GM06990 (cell line): ENCODE measurements around the gene MED29.

Experiments used
- DNase-seq: peaks from one replicate; pipeline ENCODE4 v3.0.0-alpha.2; 2011; ENCODE audit not compliant: insufficient read length; ENCODE audit errors: extremely low read depth
- H3K27me3 ChIP-seq: replicated peaks from 2 replicates; pipeline ENCODE4 v1.6.0; 2011; ENCODE audit warnings: low read length; ENCODE audit not compliant: control insufficient read depth, insufficient read depth
- H3K36me3 ChIP-seq: 2 replicates; pipeline ENCODE4 v1.5.1; 2011; ENCODE audit warnings: low read length; ENCODE audit not compliant: control insufficient read depth, insufficient read depth
- H3K4me3 ChIP-seq: replicated peaks from 2 replicates; pipeline ENCODE4 v1.5.1; 2011; ENCODE audit warnings: low read depth, mild to moderate bottlenecking, control low read depth, low read length
- TF ChIP-seq, protein P1 (sequence below): IDR thresholded peaks from 2 replicates; pipeline ENCODE4 v1.5.1; 2011; ENCODE audit warnings: low read length, control low read depth, mild to moderate bottlenecking, inconsistent platforms; ENCODE audit not compliant: insufficient read depth, poor library complexity, severe bottlenecking

MED29 gene

DNA sequence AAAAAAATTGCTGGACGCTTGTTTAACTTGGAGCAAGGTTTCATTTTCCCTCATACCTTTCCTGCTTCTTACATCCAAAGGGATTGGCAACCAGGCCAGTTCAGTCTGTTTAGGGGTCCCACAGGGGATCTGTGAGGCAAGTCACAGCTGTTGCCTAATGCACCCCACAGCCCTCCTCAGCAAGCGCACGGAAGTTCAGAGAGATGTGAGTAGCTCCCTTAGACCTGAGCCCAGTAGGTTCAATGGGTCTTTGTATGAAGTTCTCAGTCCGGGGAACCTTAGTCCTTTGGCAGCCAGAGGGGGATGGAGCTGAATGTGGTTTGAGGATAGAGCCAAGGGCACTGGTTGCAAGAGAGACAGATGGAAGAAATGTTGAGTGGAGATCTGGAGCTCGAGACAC, 35.9 kb upstream of the MED29 start:
- Histone ChIP-seq H3K27me3 (no peaks in the 10 kb centered on the region), H3K36me3 (peaks cover 24% of the 10 kb centered on the region), H3K4me3 (no peak overlapping the region)
- no peak for DNase-seq
- TF ChIP-seq, protein P1, sequence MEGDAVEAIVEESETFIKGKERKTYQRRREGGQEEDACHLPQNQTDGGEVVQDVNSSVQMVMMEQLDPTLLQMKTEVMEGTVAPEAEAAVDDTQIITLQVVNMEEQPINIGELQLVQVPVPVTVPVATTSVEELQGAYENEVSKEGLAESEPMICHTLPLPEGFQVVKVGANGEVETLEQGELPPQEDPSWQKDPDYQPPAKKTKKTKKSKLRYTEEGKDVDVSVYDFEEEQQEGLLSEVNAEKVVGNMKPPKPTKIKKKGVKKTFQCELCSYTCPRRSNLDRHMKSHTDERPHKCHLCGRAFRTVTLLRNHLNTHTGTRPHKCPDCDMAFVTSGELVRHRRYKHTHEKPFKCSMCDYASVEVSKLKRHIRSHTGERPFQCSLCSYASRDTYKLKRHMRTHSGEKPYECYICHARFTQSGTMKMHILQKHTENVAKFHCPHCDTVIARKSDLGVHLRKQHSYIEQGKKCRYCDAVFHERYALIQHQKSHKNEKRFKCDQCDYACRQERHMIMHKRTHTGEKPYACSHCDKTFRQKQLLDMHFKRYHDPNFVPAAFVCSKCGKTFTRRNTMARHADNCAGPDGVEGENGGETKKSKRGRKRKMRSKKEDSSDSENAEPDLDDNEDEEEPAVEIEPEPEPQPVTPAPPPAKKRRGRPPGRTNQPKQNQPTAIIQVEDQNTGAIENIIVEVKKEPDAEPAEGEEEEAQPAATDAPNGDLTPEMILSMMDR = no peak

DNA sequence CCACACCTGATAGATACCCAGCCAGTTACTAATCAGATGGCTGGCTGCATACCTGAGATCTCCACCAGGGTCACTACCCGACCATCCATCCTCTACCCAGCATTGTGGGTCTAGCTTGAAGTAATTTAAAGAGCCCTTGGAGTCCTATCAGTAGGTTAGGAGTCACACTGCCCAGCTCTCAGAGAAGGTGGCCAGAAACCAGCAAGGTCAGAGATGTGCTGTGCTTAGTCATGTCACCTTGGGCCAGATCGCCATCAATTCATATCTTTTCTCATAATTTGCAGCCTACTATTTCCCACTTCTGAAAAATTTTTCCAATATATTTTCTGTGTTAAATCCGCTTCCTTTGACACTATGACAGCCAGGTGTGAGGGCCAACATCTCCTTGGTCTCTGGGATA, 35.1 kb upstream of the MED29 start:
- TF ChIP-seq, protein P1 = no peak
- Histone ChIP-seq H3K4me3 (no peak overlapping the region), H3K36me3 (peaks cover 27% of the 10 kb centered on the region), H3K27me3 (no peaks in the 10 kb centered on the region)
- no peak for DNase-seq

DNA sequence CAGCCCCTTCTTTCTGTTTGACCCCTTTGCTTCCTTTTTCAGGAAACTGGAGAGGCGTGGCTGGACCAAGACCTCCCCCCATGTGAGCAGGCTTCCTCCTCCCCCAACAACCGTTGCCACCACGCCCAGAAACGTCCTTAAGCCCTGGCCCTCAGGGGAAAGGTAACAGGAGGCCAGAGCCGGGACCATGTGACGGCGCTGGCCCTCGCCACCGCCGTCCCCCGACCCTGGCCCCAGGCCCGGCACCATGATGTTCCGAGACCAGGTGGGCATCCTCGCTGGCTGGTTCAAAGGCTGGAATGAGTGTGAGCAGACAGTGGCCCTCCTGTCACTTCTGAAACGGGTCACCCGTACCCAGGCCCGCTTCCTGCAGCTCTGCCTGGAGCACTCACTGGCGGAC, 34.5 kb upstream of the MED29 start:
- DNase-seq = no peak
- H3K36me3 ChIP-seq = peaks cover 27% of the 10 kb centered on the region
- no peaks in the 10 kb centered on the region for H3K27me3 ChIP-seq
- TF ChIP-seq, protein P1 = no peak
- H3K4me3 ChIP-seq = no peak overlapping the region

DNA sequence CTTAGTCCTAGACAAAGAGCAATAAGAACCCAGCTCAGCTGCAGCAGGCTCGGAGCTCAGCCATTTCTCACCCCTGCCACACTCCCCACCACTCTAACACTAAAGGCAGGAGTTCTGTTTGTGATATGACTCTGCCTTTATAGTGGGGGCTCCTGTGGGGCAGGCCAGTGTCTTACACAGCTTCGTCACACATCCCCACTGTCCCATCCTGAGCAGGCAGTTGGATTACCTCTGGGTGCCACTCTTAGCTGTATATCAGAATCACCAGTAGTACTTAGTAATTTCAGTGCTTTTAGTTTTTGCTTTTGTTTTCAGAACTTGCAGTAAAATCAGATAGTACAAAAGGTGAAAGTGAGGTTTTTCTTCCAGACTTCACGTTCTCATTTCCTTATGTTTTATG, 32.2 kb upstream of the MED29 start:
- TF ChIP-seq, protein P1 = no peak
- Histone ChIP-seq H3K27me3 (no peaks in the 10 kb centered on the region), H3K36me3 (peaks cover 31% of the 10 kb centered on the region), H3K4me3 (no peak overlapping the region)
- DNase-seq = no peak

DNA sequence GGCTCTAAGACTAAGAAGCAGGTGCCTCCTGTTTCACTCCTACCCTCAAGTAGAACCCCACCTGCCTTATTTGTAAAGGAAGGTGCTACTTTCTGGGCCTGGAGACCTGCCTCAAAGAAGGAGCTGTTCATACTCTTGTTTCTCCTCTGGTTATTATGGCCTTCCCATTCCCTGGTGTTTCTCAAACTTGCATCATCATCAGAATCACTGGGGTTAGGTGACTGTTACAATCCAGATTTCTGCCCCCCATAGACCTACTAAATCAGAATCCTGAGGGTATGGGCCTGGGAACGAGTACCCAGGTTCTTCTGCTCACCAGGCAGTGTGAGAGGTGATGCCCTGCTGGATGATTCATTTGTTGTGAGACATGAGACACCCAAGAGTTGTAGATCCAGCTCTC, 30.6 kb upstream of the MED29 start:
- no peaks in the 10 kb centered on the region for H3K27me3 ChIP-seq
- no peak overlapping the region for H3K4me3 ChIP-seq
- TF ChIP-seq, protein P1 = no peak
- DNase-seq = no peak
- peaks cover 26% of the 10 kb centered on the region for H3K36me3 ChIP-seq

DNA sequence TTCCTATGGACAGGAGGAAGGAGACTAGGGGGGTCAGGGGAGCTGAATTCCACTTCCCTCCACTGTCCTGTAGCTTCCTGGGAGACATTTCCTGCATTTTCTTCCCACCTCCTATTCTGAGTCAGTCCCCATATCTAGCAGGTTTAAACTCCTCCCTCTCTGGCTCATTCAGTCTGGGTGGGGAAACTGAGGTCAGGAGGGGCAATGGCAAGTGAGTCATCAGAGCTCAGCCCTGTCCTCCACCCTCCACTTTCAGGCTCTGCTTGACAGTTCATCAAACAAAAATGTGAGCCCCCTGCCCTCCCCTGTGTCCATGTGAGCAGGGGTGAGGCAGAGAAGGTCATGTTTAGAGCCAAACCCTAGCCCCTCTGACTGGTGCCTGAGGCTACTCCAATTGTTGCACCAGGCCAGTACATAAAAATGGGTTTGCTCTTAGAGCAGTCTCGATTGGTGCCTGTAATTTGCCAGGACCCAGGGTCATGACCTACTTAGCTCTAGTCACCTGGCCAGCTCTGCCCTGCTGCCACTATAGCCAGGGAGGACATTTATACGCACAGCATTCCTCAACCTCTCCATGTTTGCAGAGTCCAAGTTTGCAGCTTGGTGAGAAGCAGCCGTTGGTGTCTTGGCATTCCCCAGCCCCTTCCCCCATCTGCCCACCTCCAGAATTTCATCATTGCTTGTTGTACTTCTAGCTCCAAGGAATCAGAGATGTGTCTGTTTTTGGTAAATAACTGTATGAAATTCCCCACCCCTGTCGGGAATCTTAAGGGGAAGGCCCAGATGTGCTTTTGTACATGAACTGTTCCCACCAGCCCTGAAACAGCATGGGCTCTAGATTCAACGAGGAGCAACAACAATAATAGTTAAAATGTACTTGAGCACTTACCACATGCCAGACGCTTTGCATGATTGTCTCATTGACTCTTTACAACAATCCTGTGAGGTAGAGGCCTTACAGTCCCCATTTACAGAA, 28.2 kb upstream of the MED29 start:
- TF ChIP-seq, protein P1 = no peak

More for the DNA sequence above, 28.2 kb upstream of the MED29 start:
- Histone ChIP-seq H3K36me3 (peaks cover 11% of the 10 kb centered on the region), H3K4me3 (no peak overlapping the region), H3K27me3 (no peaks in the 10 kb centered on the region)
- DNase-seq = no peak
